ENCODE data around the gene SUPV3L1.

GRCh38 chr10:69151984-69152383 lies 28.1 kb upstream of the SUPV3L1 start:
- TF ChIP-seq PRPF4 (IDR thresholded peaks at IDR 0.05; ENCODE audit: insufficient read depth, low read depth, low read length, poor library complexity, severe bottlenecking) (no peak), ZNF124 (CRISPR knock-in tag; IDR thresholded peaks at IDR 0.05) (no peak), EZH2 (IDR thresholded peaks at IDR 0.05; ENCODE audit: borderline replicate concordance, low read depth, low read length) (no peak), SP1 (CRISPR knock-in tag; IDR thresholded peaks at IDR 0.05) (no peak), FOXK2 (conservative IDR thresholded peaks at IDR 0.05 in 1 of 2, IDR thresholded peaks at IDR 0.05 in 1 of 2; ENCODE audit: low read depth in 2 of 2) (no peak), NR2C2 (CRISPR knock-in tag; IDR thresholded peaks at IDR 0.05) (no peak), NR2C2 (tag; IDR thresholded peaks at IDR 0.05) (no peak)
- TF ChIP-seq, protein P1, sequence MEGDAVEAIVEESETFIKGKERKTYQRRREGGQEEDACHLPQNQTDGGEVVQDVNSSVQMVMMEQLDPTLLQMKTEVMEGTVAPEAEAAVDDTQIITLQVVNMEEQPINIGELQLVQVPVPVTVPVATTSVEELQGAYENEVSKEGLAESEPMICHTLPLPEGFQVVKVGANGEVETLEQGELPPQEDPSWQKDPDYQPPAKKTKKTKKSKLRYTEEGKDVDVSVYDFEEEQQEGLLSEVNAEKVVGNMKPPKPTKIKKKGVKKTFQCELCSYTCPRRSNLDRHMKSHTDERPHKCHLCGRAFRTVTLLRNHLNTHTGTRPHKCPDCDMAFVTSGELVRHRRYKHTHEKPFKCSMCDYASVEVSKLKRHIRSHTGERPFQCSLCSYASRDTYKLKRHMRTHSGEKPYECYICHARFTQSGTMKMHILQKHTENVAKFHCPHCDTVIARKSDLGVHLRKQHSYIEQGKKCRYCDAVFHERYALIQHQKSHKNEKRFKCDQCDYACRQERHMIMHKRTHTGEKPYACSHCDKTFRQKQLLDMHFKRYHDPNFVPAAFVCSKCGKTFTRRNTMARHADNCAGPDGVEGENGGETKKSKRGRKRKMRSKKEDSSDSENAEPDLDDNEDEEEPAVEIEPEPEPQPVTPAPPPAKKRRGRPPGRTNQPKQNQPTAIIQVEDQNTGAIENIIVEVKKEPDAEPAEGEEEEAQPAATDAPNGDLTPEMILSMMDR (IDR thresholded peaks at IDR 0.05 in 2 of 3, conservative IDR thresholded peaks at IDR 0.05 in 1 of 3; ENCODE audit: insufficient read depth in 2 of 3, low read depth in 1 of 3, low read length in 3 of 3), result no peak

Data from K562 (cell line).